Measurements from ENCODE around the gene PLD5.
"Not testable (repeated sequence)": the region's sequence is repeated elsewhere in the genome, so short reads cannot be mapped to it uniquely, and the experiment has no call there.

PLD5 gene

DNA sequence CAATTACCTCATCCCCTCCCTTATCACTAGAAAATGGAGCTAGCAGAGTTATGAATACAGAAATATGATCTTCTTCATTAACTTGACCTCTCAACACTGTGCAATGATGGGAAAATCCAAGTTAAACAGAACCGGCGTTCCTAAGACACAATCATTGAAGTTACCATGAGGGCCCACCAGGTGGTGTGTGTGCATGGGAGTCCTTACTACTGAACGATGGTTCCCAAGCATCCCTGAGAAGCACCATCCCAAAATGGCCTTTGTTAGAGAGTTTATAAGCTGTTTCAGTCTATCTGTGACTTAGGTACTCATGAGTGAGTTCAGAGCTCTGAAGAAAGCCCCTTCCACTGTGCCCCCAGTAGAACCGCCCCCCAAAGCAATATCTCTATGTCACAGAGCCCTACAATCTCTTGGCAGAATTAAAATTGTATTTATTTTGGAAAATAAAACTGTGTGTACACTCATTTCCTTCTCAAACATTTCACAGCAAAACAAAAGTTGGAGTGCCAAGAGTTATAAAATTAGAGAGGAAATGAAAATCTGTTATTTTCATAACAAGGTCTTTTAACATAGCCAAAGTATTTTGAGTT lies 56.8 kb downstream of the PLD5 start:
- Histone ChIP-seq H4K20me1 (ENCODE audit: insufficient read depth, low read length) (no peaks in the 10 kb centered on the region), H3K9me3 (ENCODE audit: low read length) (no peaks in the 10 kb centered on the region), H3K4me3 (ENCODE audit: low read depth, low read length, poor library complexity, severe bottlenecking) (no peak overlapping the region), H2AFZ (ENCODE audit: low read length) (no peak overlapping the region), H3K27me3 (ENCODE audit: insufficient read depth, low read length) (no peaks in the 10 kb centered on the region), H3K4me2 (ENCODE audit: low read length) (no peak overlapping the region), H3K4me1 (ENCODE audit: insufficient read depth, low read length, severe bottlenecking) (no peaks in the 10 kb centered on the region), H3K36me3 (ENCODE audit: insufficient read depth, low read length) (no peaks in the 10 kb centered on the region), H3K9me2 (ENCODE audit: low read depth, low read length) (no peaks in the 10 kb centered on the region), H3K79me2 (ENCODE audit: insufficient read depth, low read length) (no peaks in the 10 kb centered on the region), H3K9ac (ENCODE audit: low read length) (no peak overlapping the region), H3K27ac (ENCODE audit: low read depth, low read length, poor library complexity, severe bottlenecking) (no peak overlapping the region), H3F3A (ENCODE audit: insufficient read depth, low read length) (no peaks in the 10 kb centered on the region)
- no peak for TF ChIP-seq EZH2 (IDR thresholded peaks at IDR 0.05; ENCODE audit: borderline replicate concordance, low read length)
- TF ChIP-seq, protein P1, sequence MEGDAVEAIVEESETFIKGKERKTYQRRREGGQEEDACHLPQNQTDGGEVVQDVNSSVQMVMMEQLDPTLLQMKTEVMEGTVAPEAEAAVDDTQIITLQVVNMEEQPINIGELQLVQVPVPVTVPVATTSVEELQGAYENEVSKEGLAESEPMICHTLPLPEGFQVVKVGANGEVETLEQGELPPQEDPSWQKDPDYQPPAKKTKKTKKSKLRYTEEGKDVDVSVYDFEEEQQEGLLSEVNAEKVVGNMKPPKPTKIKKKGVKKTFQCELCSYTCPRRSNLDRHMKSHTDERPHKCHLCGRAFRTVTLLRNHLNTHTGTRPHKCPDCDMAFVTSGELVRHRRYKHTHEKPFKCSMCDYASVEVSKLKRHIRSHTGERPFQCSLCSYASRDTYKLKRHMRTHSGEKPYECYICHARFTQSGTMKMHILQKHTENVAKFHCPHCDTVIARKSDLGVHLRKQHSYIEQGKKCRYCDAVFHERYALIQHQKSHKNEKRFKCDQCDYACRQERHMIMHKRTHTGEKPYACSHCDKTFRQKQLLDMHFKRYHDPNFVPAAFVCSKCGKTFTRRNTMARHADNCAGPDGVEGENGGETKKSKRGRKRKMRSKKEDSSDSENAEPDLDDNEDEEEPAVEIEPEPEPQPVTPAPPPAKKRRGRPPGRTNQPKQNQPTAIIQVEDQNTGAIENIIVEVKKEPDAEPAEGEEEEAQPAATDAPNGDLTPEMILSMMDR (IDR thresholded peaks at IDR 0.05; ENCODE audit: low read length) = peak; percentile 62

DNA sequence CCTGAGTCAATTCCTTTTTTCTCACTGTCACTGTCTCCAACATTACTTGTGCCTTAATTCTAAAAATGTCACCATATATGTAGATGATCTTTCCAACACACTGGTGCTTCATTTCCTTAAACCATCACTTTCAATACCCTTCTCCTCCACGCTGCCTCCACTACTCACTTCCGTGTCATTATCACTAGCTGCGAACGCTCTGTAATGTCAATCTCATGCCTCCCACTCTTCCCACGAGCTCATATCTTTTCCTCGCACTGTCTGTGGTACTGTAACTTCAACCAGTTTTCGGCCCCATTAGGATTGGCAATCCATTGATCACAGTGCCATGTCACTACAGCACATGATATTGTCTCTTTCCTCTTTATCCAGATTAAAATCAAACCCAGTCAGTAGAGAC lies 61.6 kb downstream of the PLD5 start:
- H3K27me3 ChIP-seq (ENCODE audit: insufficient read depth, low read length) = no peaks in the 10 kb centered on the region
- TF ChIP-seq EZH2 (IDR thresholded peaks at IDR 0.05; ENCODE audit: borderline replicate concordance, low read length) = no peak
- TF ChIP-seq, protein P1 (IDR thresholded peaks at IDR 0.05; ENCODE audit: low read length) = no peak
- H3K4me3 ChIP-seq (ENCODE audit: low read depth, low read length, poor library complexity, severe bottlenecking) = no peak overlapping the region

DNA sequence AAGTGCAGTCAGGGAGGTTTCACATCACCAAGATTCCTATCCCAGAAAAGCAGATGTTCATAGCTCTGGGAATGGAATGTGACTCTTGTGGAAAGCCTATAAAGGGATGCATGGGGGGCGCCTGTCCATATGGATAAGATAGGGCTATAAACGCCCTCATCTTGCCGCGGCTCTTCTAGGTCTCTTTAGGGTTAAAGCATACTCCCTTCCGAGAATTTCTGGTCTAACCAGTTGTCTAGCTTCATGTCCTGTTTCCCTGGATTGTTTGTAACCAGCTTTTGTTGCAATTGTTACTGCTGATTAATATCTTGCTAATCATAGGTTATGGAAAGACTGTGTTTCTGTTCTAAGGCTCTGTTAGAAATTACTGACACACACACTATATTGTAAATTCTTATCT lies 64.8 kb downstream of the PLD5 start:
- not testable (repeated sequence) for H4K20me1 ChIP-seq (ENCODE audit: insufficient read depth, low read length); H3K4me3 ChIP-seq (ENCODE audit: low read depth, low read length, poor library complexity, severe bottlenecking); H3K79me2 ChIP-seq (ENCODE audit: insufficient read depth, low read length); H3K4me2 ChIP-seq (ENCODE audit: low read length); H3K27me3 ChIP-seq (ENCODE audit: insufficient read depth, low read length); H3K36me3 ChIP-seq (ENCODE audit: insufficient read depth, low read length); H2AFZ ChIP-seq (ENCODE audit: low read length); H3K9ac ChIP-seq (ENCODE audit: low read length); H3F3A ChIP-seq (ENCODE audit: insufficient read depth, low read length); H3K9me2 ChIP-seq (ENCODE audit: low read depth, low read length); H3K4me1 ChIP-seq (ENCODE audit: insufficient read depth, low read length, severe bottlenecking); H3K9me3 ChIP-seq (ENCODE audit: low read length); H3K27ac ChIP-seq (ENCODE audit: low read depth, low read length, poor library complexity, severe bottlenecking)

More for the DNA sequence above, 61.6 kb downstream of the PLD5 start:
- Histone ChIP-seq H2AFZ (ENCODE audit: low read length) (no peak overlapping the region), H3F3A (ENCODE audit: insufficient read depth, low read length) (no peaks in the 10 kb centered on the region), H3K9me3 (ENCODE audit: low read length) (no peaks in the 10 kb centered on the region), H3K79me2 (ENCODE audit: insufficient read depth, low read length) (no peaks in the 10 kb centered on the region), H3K4me1 (ENCODE audit: insufficient read depth, low read length, severe bottlenecking) (no peaks in the 10 kb centered on the region), H3K36me3 (ENCODE audit: insufficient read depth, low read length) (no peaks in the 10 kb centered on the region), H3K4me2 (ENCODE audit: low read length) (no peak overlapping the region), H3K27ac (ENCODE audit: low read depth, low read length, poor library complexity, severe bottlenecking) (no peak overlapping the region), H4K20me1 (ENCODE audit: insufficient read depth, low read length) (no peaks in the 10 kb centered on the region), H3K9ac (ENCODE audit: low read length) (no peak overlapping the region), H3K9me2 (ENCODE audit: low read depth, low read length) (no peaks in the 10 kb centered on the region)

DNA sequence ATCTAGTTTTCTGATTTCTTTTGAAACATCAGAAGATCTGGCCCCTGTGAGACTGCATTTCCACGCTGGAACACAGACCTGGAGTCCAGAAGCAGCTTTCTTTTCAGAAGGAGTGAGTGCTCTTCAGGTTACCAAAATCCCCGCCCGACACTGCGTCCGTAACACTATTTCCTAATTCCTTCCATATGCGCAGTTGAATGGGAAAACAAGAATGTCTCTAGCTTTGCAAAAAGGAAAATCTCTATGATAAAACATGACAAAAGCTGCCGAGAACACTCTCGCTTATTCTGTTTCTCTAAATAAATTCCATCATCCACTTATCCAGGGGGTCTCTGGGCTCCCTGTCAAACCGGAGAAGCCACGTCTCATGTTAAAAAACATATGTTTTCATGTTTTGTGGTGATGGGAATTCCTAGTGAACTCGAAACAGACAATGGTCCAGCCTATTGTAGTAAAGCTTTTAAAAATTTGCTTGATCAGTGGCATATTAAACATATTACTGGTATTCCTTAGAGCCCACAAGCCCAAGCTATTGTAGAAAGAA lies 67.7 kb downstream of the PLD5 start:
- Histone ChIP-seq H2AFZ (ENCODE audit: low read length) (no peak overlapping the region), H3K9me3 (ENCODE audit: low read length) (no peaks in the 10 kb centered on the region), H3K36me3 (ENCODE audit: insufficient read depth, low read length) (no peaks in the 10 kb centered on the region), H4K20me1 (ENCODE audit: insufficient read depth, low read length) (no peaks in the 10 kb centered on the region), H3K79me2 (ENCODE audit: insufficient read depth, low read length) (no peaks in the 10 kb centered on the region), H3K4me3 (ENCODE audit: low read depth, low read length, poor library complexity, severe bottlenecking) (no peak overlapping the region), H3K4me2 (ENCODE audit: low read length) (no peak overlapping the region), H3K9ac (ENCODE audit: low read length) (no peak overlapping the region), H3K4me1 (ENCODE audit: insufficient read depth, low read length, severe bottlenecking) (no peaks in the 10 kb centered on the region), H3K9me2 (ENCODE audit: low read depth, low read length) (no peaks in the 10 kb centered on the region), H3F3A (ENCODE audit: insufficient read depth, low read length) (no peaks in the 10 kb centered on the region), H3K27ac (ENCODE audit: low read depth, low read length, poor library complexity, severe bottlenecking) (no peak overlapping the region), H3K27me3 (ENCODE audit: insufficient read depth, low read length) (no peaks in the 10 kb centered on the region)
- TF ChIP-seq EZH2 (IDR thresholded peaks at IDR 0.05; ENCODE audit: borderline replicate concordance, low read length) = no peak
- TF ChIP-seq, protein P1 (IDR thresholded peaks at IDR 0.05; ENCODE audit: low read length) = no peak

All from OCI-LY1 (cell line).